ENCODE measurements around the gene FOXN3.

The FOXN3 gene

GRCh38 chr14:89408907-89409700 lies 7.9 kb downstream of the FOXN3 start:
- DNase-seq (ENCODE audit: low spot score): no peak

DNA sequence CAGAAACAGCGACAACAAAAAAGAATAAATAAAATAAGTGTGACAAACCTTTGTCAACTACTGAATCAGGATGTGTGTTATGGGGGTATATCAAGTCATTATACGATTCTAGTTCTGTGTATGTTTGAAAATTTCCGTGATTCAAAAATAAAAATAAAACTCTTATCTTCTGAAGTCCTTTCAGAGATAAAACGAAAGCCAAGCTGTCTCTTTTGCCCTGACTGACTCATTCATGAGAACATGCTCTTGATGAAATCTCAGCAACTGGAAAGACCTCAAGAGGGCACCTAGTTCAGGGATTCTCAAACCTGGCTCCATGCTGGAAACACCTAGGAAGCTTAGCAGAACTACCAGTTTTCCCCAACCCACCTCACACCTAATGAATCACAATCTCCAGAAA lies 9.2 kb downstream of the FOXN3 start:
- DNase-seq (ENCODE audit: low spot score): no peak

- no peak for DNase-seq (ENCODE audit: low spot score)
Observed at GRCh38 chr14:89406941-89407340, 10.1 kb downstream of the FOXN3 start.

GRCh38 chr14:89406361-89406760 lies 10.7 kb downstream of the FOXN3 start:
- DNase-seq (ENCODE audit: low spot score): no peak

DNA sequence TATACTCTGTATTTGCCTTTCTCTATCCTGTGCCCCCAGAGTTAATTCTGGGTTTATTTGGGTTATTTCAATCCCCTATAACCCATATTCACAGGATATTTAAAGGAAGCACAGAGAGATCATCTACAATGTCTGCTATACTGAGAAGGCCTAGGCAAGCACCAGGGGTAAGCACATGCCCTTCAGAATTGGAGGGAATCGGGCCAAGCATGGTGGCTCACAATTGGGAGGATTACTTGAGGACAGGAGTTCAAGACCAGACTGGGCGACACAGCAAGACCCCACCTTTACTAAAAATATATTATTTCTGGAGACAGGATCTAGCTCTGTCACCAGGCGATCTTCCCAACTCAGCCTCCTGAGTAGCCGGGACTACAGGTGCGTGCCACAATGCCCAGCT lies 11.3 kb downstream of the FOXN3 start:
- DNase-seq (ENCODE audit: low spot score): no peak

DNA sequence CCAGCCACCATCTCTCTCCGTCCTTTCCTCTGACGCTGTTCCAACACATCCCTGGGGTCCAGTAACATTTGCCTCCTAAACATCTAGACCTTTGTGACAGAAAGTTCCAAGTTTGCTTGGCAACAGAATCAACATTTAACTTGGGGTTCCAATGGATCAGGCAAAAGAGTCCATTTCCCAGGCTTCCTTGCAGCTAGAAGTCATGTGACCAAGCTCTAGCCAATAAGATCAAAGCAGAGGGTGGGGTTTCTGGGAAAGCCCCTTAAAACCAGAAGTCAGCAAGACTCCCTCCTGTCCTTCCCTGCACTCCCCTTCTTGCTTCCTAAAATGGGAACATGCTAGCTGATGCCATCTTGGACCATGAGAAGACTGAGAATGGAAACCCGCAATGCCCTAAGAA lies 14.7 kb downstream of the FOXN3 start:
- DNase-seq (ENCODE audit: low spot score): no peak

DNA sequence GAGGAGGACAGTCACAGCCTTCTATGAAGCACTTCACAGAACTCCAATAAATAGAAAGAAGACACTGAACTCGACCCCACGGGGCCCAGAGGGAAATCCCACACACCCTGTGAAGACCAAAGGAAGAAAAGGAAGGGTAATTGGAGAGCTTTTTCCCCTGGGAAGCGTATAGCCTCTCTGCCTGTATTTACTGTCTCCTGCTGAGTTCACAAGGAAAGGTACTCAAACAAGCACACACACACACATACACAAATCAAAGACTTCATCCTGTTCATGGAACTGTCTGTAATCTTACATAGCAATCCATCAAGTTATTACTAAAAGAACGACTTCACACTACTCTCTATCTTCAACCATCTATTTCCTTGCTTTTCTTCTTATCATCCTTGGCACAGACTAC lies 15.3 kb downstream of the FOXN3 start:
- DNase-seq (ENCODE audit: low spot score): no peak

DNA sequence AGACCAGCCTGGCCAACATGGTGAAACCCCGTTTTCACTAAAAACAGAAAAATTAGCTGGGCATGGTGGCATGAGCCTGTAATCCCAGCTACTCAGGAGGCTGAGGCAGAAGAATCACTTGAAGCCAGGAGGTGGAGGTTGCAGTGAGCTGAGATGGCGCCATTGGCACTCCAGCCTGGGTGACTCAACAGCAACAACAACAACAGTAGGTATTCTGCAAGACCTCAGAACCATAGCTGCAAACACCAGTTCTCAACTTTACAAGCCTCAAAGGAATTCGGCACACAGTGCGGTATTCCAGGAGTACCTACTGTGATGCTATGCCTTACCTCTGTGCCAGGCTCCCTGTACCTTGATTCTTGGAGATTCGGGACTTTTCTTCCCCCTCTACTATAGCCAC lies 15.8 kb downstream of the FOXN3 start:
- DNase-seq (ENCODE audit: low spot score): no peak

- DNase-seq (ENCODE audit: low spot score): no peak
Observed at GRCh38 chr14:89400529-89400928, 16.5 kb downstream of the FOXN3 start.

DNA sequence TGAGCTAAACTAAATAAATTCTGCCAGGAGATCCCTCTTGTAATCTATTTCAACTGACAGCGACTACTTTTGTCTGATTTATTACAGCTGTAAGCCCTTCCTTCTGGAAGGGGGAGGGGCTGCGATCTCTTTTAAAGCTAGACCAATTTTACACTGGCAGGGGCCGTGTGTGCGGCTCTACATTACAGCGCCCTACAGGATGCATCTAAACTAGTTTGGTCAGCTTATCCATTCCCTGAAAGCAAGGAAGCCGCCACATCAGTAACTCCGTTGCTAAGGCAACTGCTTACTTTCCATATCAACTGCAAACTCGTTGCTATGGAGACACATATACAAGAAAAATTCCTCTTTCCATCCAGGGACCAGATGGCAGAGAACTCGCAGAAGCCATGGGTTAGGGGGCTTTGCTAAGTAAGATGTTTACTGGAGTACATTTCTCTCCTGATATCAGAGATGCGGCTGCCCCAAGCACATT lies 17.4 kb downstream of the FOXN3 start:
- DNase-seq (ENCODE audit: low spot score): no peak

GRCh38 chr14:89399157-89399556 lies 17.9 kb downstream of the FOXN3 start:
- DNase-seq (ENCODE audit: low spot score): no peak

- DNase-seq (ENCODE audit: low spot score): no peak
Observed at GRCh38 chr14:89397569-89398230, 19.3 kb downstream of the FOXN3 start.

GRCh38 chr14:89394972-89395371 lies 22.1 kb downstream of the FOXN3 start:
- DNase-seq (ENCODE audit: low spot score): no peak

GRCh38 chr14:89393222-89393745 lies 23.7 kb downstream of the FOXN3 start:
- DNase-seq (ENCODE audit: low spot score): no peak

DNA sequence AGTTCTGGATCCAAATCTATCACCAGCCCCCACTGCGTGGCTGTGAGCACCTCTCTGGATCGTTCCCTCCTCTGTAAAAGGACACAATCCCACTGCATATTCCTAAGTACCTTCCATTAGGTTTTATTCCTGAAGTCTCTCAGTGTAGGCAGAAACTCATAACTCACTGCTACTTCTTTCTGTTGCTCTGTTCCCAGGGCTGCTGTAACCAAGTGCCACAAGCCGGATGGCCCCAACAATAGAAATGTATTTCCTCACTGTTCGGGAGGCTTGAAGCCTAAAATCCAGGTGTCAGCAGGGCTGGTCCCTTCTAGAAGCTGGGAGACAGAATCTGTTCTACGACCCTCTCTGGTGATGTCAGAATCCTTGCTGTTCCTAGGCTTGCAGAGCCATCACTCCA lies 24.9 kb downstream of the FOXN3 start:
- DNase-seq (ENCODE audit: low spot score): no peak

- no peak for DNase-seq (ENCODE audit: low spot score)
Observed at GRCh38 chr14:89391556-89391955, 25.5 kb downstream of the FOXN3 start.

DNA sequence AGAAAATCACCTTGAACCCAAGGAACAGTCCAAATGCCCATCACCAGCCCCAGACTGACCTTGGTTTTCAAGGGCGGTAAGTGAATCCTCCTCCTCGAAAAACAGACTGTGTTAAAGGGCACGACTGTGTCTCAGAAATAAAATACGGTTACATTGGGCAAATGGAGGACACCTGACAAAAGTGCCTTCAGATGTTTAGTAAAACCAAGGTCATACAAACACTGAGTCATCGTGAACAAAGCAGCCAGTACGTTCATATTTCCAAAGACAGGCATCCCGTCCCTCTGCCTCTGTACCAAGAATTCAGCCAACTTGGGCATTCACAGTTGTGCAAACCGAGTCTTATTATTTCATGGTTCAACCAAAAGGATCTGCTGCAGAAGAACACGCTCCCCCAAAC lies 25.9 kb downstream of the FOXN3 start:
- no peak for DNase-seq (ENCODE audit: low spot score)

GRCh38 chr14:89388853-89389252 lies 28.2 kb downstream of the FOXN3 start:
- DNase-seq (ENCODE audit: low spot score): no peak

- DNase-seq (ENCODE audit: low spot score): no peak
Observed at GRCh38 chr14:89387922-89388685, 28.9 kb downstream of the FOXN3 start.

GRCh38 chr14:89386212-89386886 lies 30.7 kb downstream of the FOXN3 start:
- DNase-seq (ENCODE audit: low spot score): no peak

- DNase-seq (ENCODE audit: low spot score): no peak
Observed at GRCh38 chr14:89384636-89385035, 32.4 kb downstream of the FOXN3 start.

GRCh38 chr14:89384023-89384422 lies 33.0 kb downstream of the FOXN3 start:
- DNase-seq (ENCODE audit: low spot score): no peak
